Heart left ventricle (tissue), 13 donors: ENCODE results near the gene CDRT4.

Experiments used
- CTCF ChIP-seq, 12 donors: fragments of 200-600 bp; sonication (generic) in 4 of 12; IDR thresholded peaks; one replicate each; pipeline versions ENCODE4 v1.5.0 to v1.8.0; 2018 to 2022; ENCODE audit warnings: antibody characterized with exemption in 12 of 12, mild to moderate bottlenecking in 5 of 12
- POLR2A ChIP-seq, 2 donors: fragments of 450-650 bp; IDR thresholded peaks; one replicate each; pipeline ENCODE4 v1.6.1; 2017; ENCODE audit warnings: antibody characterized with exemption in 2 of 2, mild to moderate bottlenecking in 2 of 2, moderate library complexity in 2 of 2
- donor health status: ischemic (EF 13 %, LVEDD 7.1; RV severe dilation, severe dysfunction).
- donor health status: DM: no; HTN: yes; CAD: no.
- donor health status: DM: no; HTN: no; CAD: no.
- donor health status: ischemic (EF 25% LVEDD 6.9; RV normal size, moderate dysfunction).
- donor health status: ischemic (EF 25% LVEDD 5.7; RV mildly dilated, moderate dysfunction).
- donor health status: ischemic (EF 35%, LVEDD 5.7; RV mildly dilated, moderate dysfunction).
- donor health status: nonischemic (EF 11% LVEDD 7.7; RV severe dilation, severe dysfunction).
- donor health status: DM: yes; HTN: yes; CAD: no.
- donor health status: PGD.
- donor health status: ischemic (EF 29% LVEDD 5.4; RV normal size, mild dysfunction).
- donor health status: nonischemic (EF 23%, LVEDD 6.1; RV moderate dilation, normal function).

DNA sequence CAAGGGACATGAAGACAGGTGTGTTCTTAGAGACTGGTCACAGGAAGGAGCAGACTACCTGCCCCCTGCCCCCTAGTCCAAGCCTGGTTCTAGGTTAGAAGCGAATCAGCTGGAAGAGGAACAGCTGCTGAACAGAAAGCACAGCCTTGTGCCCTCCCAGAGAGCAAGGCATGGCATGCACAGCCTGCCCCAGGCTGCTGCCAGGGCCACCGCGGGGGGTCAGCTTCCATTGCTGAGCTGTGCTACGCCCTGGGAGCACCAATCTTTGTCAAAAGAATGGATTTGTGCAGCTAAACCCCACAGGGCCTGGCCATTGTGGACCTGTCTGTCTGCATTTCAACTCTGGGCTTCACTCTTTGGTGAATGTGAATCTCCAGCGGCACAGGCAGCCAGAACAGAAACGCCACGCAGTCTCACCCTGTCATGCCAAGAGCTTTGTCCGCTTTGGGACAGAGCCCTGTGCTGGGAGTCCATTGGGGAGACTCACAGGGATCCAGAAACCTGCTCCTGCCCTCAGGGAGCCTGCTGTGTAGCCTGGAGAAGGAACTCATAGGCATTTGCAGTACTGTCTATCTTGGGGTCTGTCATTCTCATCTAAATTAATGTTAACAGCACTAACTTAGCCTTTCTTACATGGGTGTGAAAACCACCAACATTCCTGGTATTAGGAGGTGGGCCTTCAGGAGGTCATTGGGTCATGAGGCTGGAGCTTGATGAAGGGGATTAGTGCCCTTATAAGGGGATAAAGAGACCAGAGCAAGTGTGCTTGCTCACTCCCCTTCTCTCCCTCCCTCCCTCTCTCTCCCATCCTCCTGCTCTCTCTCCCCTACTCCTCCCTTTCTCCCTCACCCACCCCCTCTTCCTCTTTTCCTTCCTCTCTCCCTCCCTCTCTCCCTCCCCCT lies 25.6 kb upstream of the CDRT4 start:
- TF ChIP-seq POLR2A (IDR thresholded peaks at IDR 0.05) (no peak), CTCF (IDR thresholded peaks at IDR 0.05) (no peak)
